Osteocyte (in vitro differentiated cells): ENCODE data around the gene PRSS1. TPM values are rescaled to one million over a fixed set of nuclear protein-coding genes. Genes with fewer than 3 reads are reported as not detected.

Experiments used
- DNase-seq: peaks from one replicate; pipeline ENCODE4 v3.0.0; 2021; ENCODE audit warnings: mixed read lengths; ENCODE audit not compliant: unreplicated experiment; ENCODE audit errors: extremely low spot score
- H3K27ac Mint-ChIP-seq: one replicate; pipeline ENCODE4 v1.8.0; 2021; ENCODE audit warnings: mild to moderate bottlenecking, mixed read lengths; ENCODE audit not compliant: unreplicated experiment
- H3K27me3 Mint-ChIP-seq: one replicate; pipeline ENCODE4 v1.8.0; 2021; ENCODE audit warnings: mixed read lengths; ENCODE audit not compliant: unreplicated experiment
- H3K36me3 Mint-ChIP-seq: one replicate; pipeline ENCODE4 v1.8.0; 2021; ENCODE audit warnings: mixed read lengths; ENCODE audit not compliant: unreplicated experiment
- H3K4me1 Mint-ChIP-seq: one replicate; pipeline ENCODE4 v1.8.0; 2021; ENCODE audit warnings: mixed read lengths; ENCODE audit not compliant: unreplicated experiment
- H3K4me3 Mint-ChIP-seq: one replicate; pipeline ENCODE4 v1.8.0; 2021; ENCODE audit warnings: mild to moderate bottlenecking, moderate library complexity, mixed read lengths; ENCODE audit not compliant: unreplicated experiment
- H3K9me3 Mint-ChIP-seq: one replicate; pipeline ENCODE4 v1.8.0; 2021; ENCODE audit warnings: mixed read lengths; ENCODE audit not compliant: unreplicated experiment
- total RNA-seq: library from RNA; stranded (reverse); gene quantifications from 2 replicates; pipeline ENCODE4 v1.2.1, GENCODE V29; 2021
- TF ChIP-seq, protein P1 (sequence below): fragments of 200-600 bp; sonication (generic); IDR thresholded peaks from 2 replicates; pipeline ENCODE4 v1.5.0; 2021; ENCODE audit warnings: antibody characterized with exemption, mild to moderate bottlenecking, moderate library complexity

Gene PRSS1
- total RNA-seq, 1 donor from 2014 or later, result not detected

GRCh38 chr7:142797391-142798377, 48.4 kb downstream of the PRSS1 start:
- no peaks in the 10 kb centered on the region for H3K36me3 Mint-ChIP-seq
- H3K27me3 Mint-ChIP-seq, result peaks cover 75% of the 10 kb centered on the region
- H3K27ac Mint-ChIP-seq, result no peak overlapping the region
- DNase-seq, result peak; percentile 85
- H3K4me3 Mint-ChIP-seq, result peak overlapping the region; percentile 44
- peaks cover 10% of the 10 kb centered on the region for H3K4me1 Mint-ChIP-seq
- no peaks in the 10 kb centered on the region for H3K9me3 Mint-ChIP-seq
- TF ChIP-seq, protein P1, sequence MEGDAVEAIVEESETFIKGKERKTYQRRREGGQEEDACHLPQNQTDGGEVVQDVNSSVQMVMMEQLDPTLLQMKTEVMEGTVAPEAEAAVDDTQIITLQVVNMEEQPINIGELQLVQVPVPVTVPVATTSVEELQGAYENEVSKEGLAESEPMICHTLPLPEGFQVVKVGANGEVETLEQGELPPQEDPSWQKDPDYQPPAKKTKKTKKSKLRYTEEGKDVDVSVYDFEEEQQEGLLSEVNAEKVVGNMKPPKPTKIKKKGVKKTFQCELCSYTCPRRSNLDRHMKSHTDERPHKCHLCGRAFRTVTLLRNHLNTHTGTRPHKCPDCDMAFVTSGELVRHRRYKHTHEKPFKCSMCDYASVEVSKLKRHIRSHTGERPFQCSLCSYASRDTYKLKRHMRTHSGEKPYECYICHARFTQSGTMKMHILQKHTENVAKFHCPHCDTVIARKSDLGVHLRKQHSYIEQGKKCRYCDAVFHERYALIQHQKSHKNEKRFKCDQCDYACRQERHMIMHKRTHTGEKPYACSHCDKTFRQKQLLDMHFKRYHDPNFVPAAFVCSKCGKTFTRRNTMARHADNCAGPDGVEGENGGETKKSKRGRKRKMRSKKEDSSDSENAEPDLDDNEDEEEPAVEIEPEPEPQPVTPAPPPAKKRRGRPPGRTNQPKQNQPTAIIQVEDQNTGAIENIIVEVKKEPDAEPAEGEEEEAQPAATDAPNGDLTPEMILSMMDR, result no peak

- TF ChIP-seq, protein P1, result no peak
- H3K36me3 Mint-ChIP-seq, result no peaks in the 10 kb centered on the region
- no peaks in the 10 kb centered on the region for H3K9me3 Mint-ChIP-seq
- H3K4me3 Mint-ChIP-seq, result no peak overlapping the region
- H3K4me1 Mint-ChIP-seq, result peaks cover 10% of the 10 kb centered on the region
- H3K27me3 Mint-ChIP-seq, result peaks cover 75% of the 10 kb centered on the region
- H3K27ac Mint-ChIP-seq, result no peak overlapping the region
- DNase-seq, result peak; percentile 25
Observed at GRCh38 chr7:142798451-142799436, 49.5 kb downstream of the PRSS1 start.

GRCh38 chr7:142799437-142799835, 50.2 kb downstream of the PRSS1 start:
- peaks cover 10% of the 10 kb centered on the region for H3K4me1 Mint-ChIP-seq
- H3K9me3 Mint-ChIP-seq, result no peaks in the 10 kb centered on the region
- no peak overlapping the region for H3K27ac Mint-ChIP-seq
- DNase-seq, result peak; percentile 49
- TF ChIP-seq, protein P1, result no peak
- peaks cover 72% of the 10 kb centered on the region for H3K27me3 Mint-ChIP-seq
- H3K4me3 Mint-ChIP-seq, result no peak overlapping the region
- H3K36me3 Mint-ChIP-seq, result no peaks in the 10 kb centered on the region

DNA sequence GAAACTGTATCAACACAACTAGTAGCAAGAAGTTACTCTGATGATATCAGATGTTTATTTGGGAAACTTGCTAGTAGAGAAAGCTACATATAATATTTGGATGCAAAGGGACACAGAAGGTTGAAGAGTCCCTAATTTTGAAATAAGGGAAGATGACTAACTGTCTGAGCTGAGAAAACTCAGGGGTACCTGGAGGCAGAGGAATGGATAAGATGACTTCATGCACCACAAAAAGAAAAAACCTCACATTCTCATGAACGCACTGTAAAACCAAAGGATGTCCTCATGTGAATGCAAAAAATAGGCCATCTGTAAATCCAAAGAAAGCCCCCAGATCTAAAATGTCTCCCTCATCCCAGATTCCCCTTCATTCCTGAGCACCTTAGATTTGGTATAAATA, 50.8 kb downstream of the PRSS1 start:
- peaks cover 10% of the 10 kb centered on the region for H3K4me1 Mint-ChIP-seq
- no peak for DNase-seq
- H3K27me3 Mint-ChIP-seq, result peaks cover 70% of the 10 kb centered on the region
- no peak overlapping the region for H3K4me3 Mint-ChIP-seq
- H3K36me3 Mint-ChIP-seq, result no peaks in the 10 kb centered on the region
- no peak overlapping the region for H3K27ac Mint-ChIP-seq
- H3K9me3 Mint-ChIP-seq, result no peaks in the 10 kb centered on the region
- TF ChIP-seq, protein P1, result no peak
